ENCODE measurements around the gene FOXL3.

The FOXL3 gene

DNA sequence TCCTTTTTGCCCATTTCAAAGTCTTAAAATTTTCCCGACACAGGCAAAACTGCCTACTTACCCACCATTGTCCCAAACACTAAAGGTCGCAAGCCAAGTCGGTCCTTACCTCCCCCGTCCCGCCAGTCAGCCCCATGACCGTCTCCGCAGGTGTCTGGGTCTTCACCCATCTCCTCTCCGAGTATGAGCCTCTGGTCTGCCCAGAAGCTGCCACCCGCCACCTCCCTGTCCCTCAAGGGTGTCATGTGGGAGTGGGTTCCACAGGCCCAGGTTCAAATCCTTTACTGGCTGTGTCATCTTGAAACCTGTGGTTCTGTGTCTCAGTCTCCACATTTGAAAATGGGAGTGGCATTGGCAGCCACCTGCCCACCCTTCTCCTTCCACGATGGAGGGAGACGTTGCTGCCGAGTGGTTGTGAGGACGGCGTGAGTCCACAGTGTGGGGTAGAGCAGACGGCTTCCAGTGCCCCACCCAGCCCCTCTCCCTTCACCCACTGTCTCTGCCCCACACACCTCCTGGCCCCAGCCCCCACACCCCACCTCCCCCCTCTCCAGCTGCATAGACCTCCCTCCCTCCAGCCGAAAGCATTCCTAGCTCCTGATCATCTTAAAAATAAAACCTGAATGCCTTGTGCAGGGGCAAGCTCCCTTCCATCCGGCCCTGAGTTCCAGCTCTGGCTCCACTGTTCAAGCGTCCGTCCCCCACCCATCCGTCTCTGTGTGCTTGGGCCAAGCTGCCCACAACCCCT, 35.3 kb downstream of the FOXL3 start:
- H4K20me1 ChIP-seq (ENCODE audit: low read depth, low read length): no peaks in the 10 kb centered on the region
- no peak overlapping the region for H3K27ac ChIP-seq (ENCODE audit: low read depth, low read length)
- H3K79me2 ChIP-seq (ENCODE audit: insufficient read depth, low read length): no peaks in the 10 kb centered on the region
- H3F3A ChIP-seq (ENCODE audit: insufficient read depth): no peaks in the 10 kb centered on the region
- no peak overlapping the region for H3K4me2 ChIP-seq (ENCODE audit: low read depth, low read length, poor library complexity, severe bottlenecking)
- H3K36me3 ChIP-seq (ENCODE audit: low read length): no peaks in the 10 kb centered on the region
- 0 out of 2 replicates have a peak, but pooled peaks cover 3% of the 10 kb centered on the region for H3K27me3 ChIP-seq (ENCODE audit: low read length)
- TF ChIP-seq EZH2phosphoT487 (conservative IDR thresholded peaks at IDR 0.05; ENCODE audit: low read length): no peak
- TF ChIP-seq, protein P1, sequence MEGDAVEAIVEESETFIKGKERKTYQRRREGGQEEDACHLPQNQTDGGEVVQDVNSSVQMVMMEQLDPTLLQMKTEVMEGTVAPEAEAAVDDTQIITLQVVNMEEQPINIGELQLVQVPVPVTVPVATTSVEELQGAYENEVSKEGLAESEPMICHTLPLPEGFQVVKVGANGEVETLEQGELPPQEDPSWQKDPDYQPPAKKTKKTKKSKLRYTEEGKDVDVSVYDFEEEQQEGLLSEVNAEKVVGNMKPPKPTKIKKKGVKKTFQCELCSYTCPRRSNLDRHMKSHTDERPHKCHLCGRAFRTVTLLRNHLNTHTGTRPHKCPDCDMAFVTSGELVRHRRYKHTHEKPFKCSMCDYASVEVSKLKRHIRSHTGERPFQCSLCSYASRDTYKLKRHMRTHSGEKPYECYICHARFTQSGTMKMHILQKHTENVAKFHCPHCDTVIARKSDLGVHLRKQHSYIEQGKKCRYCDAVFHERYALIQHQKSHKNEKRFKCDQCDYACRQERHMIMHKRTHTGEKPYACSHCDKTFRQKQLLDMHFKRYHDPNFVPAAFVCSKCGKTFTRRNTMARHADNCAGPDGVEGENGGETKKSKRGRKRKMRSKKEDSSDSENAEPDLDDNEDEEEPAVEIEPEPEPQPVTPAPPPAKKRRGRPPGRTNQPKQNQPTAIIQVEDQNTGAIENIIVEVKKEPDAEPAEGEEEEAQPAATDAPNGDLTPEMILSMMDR (IDR thresholded peaks at IDR 0.05; ENCODE audit: insufficient read depth, low read length, poor library complexity, severe bottlenecking): no peak
- H3K9me3 ChIP-seq (ENCODE audit: insufficient read depth, low read length): no peaks in the 10 kb centered on the region
- no peaks in the 10 kb centered on the region for H3K9me2 ChIP-seq (replicated peaks; ENCODE audit: insufficient read depth, low read length)
- no peak overlapping the region for H3K9ac ChIP-seq (ENCODE audit: low read length)
- no peak overlapping the region for H3K4me3 ChIP-seq (ENCODE audit: insufficient read depth, low read length, poor library complexity, severe bottlenecking)
- no peak overlapping the region for H2AFZ ChIP-seq (ENCODE audit: low read depth, low read length, severe bottlenecking)

DNA sequence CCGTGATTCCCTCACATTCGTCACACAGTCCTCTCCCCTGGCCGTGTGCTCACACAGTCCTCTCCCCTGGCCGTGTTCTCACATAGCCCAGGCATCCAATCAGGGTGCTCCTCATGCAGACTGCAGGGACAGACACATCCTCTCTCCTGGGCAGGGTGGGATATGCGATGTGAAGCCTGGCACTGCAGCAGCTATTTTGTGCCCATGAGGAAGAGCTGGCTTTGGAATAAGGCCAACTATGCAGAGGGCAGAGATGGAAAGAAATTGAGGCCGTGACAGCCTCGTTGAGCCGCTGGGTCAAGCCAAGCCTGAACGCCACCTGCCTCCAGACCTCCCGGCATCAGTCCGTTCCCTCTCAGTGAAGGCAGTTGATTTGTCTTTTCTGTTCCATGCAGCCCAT, 35.8 kb downstream of the FOXL3 start:
- no peak overlapping the region for H2AFZ ChIP-seq (ENCODE audit: low read depth, low read length, severe bottlenecking)
- no peaks in the 10 kb centered on the region for H3F3A ChIP-seq (ENCODE audit: insufficient read depth)
- H3K27ac ChIP-seq (ENCODE audit: low read depth, low read length): no peak overlapping the region
- H3K36me3 ChIP-seq (ENCODE audit: low read length): no peaks in the 10 kb centered on the region
- H3K79me2 ChIP-seq (ENCODE audit: insufficient read depth, low read length): no peaks in the 10 kb centered on the region
- no peaks in the 10 kb centered on the region for H3K9me3 ChIP-seq (ENCODE audit: insufficient read depth, low read length)
- no peaks in the 10 kb centered on the region for H4K20me1 ChIP-seq (ENCODE audit: low read depth, low read length)
- no peak overlapping the region for H3K9ac ChIP-seq (ENCODE audit: low read length)
- TF ChIP-seq EZH2phosphoT487 (conservative IDR thresholded peaks at IDR 0.05; ENCODE audit: low read length): no peak
- TF ChIP-seq, protein P1 (IDR thresholded peaks at IDR 0.05; ENCODE audit: insufficient read depth, low read length, poor library complexity, severe bottlenecking): no peak
- H3K4me2 ChIP-seq (ENCODE audit: low read depth, low read length, poor library complexity, severe bottlenecking): no peak overlapping the region
- no peak overlapping the region for H3K4me3 ChIP-seq (ENCODE audit: insufficient read depth, low read length, poor library complexity, severe bottlenecking)
- H3K27me3 ChIP-seq (ENCODE audit: low read length): no peaks in the 10 kb centered on the region
- no peaks in the 10 kb centered on the region for H3K9me2 ChIP-seq (replicated peaks; ENCODE audit: insufficient read depth, low read length)

DNA sequence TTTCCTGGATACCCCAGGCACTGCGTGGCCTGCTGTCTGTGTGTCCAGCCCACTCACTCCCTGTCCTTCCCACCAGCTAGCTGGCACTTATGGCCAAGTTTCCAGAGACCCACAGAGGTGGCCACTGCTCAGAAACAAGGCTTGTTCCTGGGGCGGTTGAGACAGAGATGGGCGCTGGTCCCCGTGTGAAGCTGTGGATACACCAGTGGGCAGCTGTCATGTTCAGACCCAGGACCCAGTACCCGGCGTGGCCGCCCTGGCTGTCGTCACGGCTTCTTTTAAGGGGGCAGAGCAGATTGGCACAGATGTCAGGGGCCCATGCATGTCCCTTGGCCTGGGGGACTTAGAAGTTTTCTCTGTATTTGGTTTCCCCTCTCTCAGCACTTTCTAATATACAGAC, 36.3 kb downstream of the FOXL3 start:
- no peak overlapping the region for H3K4me2 ChIP-seq (ENCODE audit: low read depth, low read length, poor library complexity, severe bottlenecking)
- H3K9ac ChIP-seq (ENCODE audit: low read length): no peak overlapping the region

More for the DNA sequence above, 36.3 kb downstream of the FOXL3 start:
- TF ChIP-seq, protein P1 (IDR thresholded peaks at IDR 0.05; ENCODE audit: insufficient read depth, low read length, poor library complexity, severe bottlenecking): no peak
- TF ChIP-seq EZH2phosphoT487 (conservative IDR thresholded peaks at IDR 0.05; ENCODE audit: low read length): no peak
- no peak overlapping the region for H2AFZ ChIP-seq (ENCODE audit: low read depth, low read length, severe bottlenecking)
- no peaks in the 10 kb centered on the region for H3K9me3 ChIP-seq (ENCODE audit: insufficient read depth, low read length)
- H3K27me3 ChIP-seq (ENCODE audit: low read length): no peaks in the 10 kb centered on the region
- H3K9me2 ChIP-seq (replicated peaks; ENCODE audit: insufficient read depth, low read length): no peaks in the 10 kb centered on the region
- no peaks in the 10 kb centered on the region for H3K79me2 ChIP-seq (ENCODE audit: insufficient read depth, low read length)
- no peaks in the 10 kb centered on the region for H3F3A ChIP-seq (ENCODE audit: insufficient read depth)
- H3K27ac ChIP-seq (ENCODE audit: low read depth, low read length): no peak overlapping the region
- H3K4me3 ChIP-seq (ENCODE audit: insufficient read depth, low read length, poor library complexity, severe bottlenecking): no peak overlapping the region
- H4K20me1 ChIP-seq (ENCODE audit: low read depth, low read length): no peaks in the 10 kb centered on the region
- no peaks in the 10 kb centered on the region for H3K36me3 ChIP-seq (ENCODE audit: low read length)

Measured in SU-DHL-6 (cell line).